Measurements from ENCODE around the gene EID3. TPM values are rescaled to one million over a fixed set of nuclear protein-coding genes. Genes with fewer than 3 reads are reported as not detected.

The EID3 gene
- total and polyA plus RNA-seq, 9 of the 15 experiments (the other 6 are each of a cell fraction or from before 2014, with no cell fraction given) = 0.07 to 3.5 (median 0.42) TPM

GRCh38 chr12:104333692-104334255 lies 30.2 kb downstream of the EID3 start:
- 88% methylated on average over 1 of the region's 1 CpG for WGBS (ENCODE audit: insufficient coverage, low coverage, missing lambda C conversion rate)
- in situ Hi-C loops (cut with MboI) = no loop called here
- FAIRE-seq (no peak), ATAC-seq (no peak), DNase-seq (ENCODE audit: extremely low read depth in 1 of 4, low spot score in 3 of 4) (no peak)
- CTCF ChIA-PET (ENCODE audit: low intra/inter-chr PET ratio) = no interaction called here
- no TSS peak for BruUV-seq (replicated peaks)
- no peak overlapping the region for H3K4me3 ChIP-seq
- H3K79me2 ChIP-seq (ENCODE audit: control insufficient read depth, insufficient read depth, low read length) = no peaks in the 10 kb centered on the region
- H3K9ac ChIP-seq (ENCODE audit: insufficient read depth in 1 of 2, low read depth in 2 of 2, low read length in 2 of 2) = no peak overlapping the region
- H4K20me1 ChIP-seq (replicated peaks; ENCODE audit: control insufficient read depth, insufficient read depth, low read length) = no peaks in the 10 kb centered on the region
- no peaks in the 10 kb centered on the region for H3K9me3 ChIP-seq (replicated peaks; ENCODE audit: control insufficient read depth, insufficient read depth, low read depth, low read length)
- H3K27ac ChIP-seq (ENCODE audit: extremely low read depth, low read depth, low read length) = no peak overlapping the region
- intact Hi-C loops (cut with micrococcal nuclease) = no loop called here
- H3K4me1 ChIP-seq (replicated peaks in 1 of 2; ENCODE audit: control insufficient read depth in 2 of 2, insufficient read depth in 2 of 2, low read length in 2 of 2) = no peaks in the 10 kb centered on the region
- H3K4me2 ChIP-seq (ENCODE audit: insufficient read depth, low read length) = no peak overlapping the region
- no peaks in the 10 kb centered on the region for H3K27me3 ChIP-seq (ENCODE audit: control insufficient read depth in 2 of 2, insufficient read depth in 2 of 2, low read length in 2 of 2)
- TF ChIP-seq ZHX1 (conservative IDR thresholded peaks at IDR 0.05; ENCODE audit: low read length) (no peak), HMGN3 (IDR thresholded peaks at IDR 0.05; ENCODE audit: borderline replicate concordance, extremely low read depth, insufficient read length, low read depth, low read length) (no peak), HDGF (IDR thresholded peaks at IDR 0.05) (no peak), ZBTB7A (IDR thresholded peaks at IDR 0.05; ENCODE audit: borderline replicate concordance, control insufficient read depth, low read depth, low read length) (no peak), HOXB6 (CRISPR knock-in tag; IDR thresholded peaks at IDR 0.05; ENCODE audit: borderline replicate concordance) (no peak), ZZZ3 (IDR thresholded peaks at IDR 0.05) (no peak), STAT6 (CRISPR knock-in tag; IDR thresholded peaks at IDR 0.05) (no peak), KDM1A (IDR thresholded peaks at IDR 0.05) (no peak), ZNF512 (tag; IDR thresholded peaks at IDR 0.05) (no peak), SIN3B (IDR thresholded peaks at IDR 0.05; ENCODE audit: low read depth) (no peak), RB1 (IDR thresholded peaks at IDR 0.05; ENCODE audit: low read depth) (no peak), ZNF644 (tag; IDR thresholded peaks at IDR 0.05; ENCODE audit: low read depth) (no peak), ARID1B (IDR thresholded peaks at IDR 0.05) (no peak), IFI16 (CRISPR knock-in tag; IDR thresholded peaks at IDR 0.05) (no peak), HINFP (tag; conservative IDR thresholded peaks at IDR 0.05; ENCODE audit: low read depth) (no peak)
- POLR2A ChIA-PET = interaction anchor here (0.5 to 1.0 kb wide), 3 partner anchors 11 to 364 kb away, joined by 3 to 4 read pairs (median 3); no protein-coding TSS in a partner anchor
- peaks cover 80% of the 10 kb centered on the region for H3K36me3 ChIP-seq (ENCODE audit: control insufficient read depth, insufficient read depth, low read length)
- no peak overlapping the region for H2AFZ ChIP-seq (ENCODE audit: low read depth, low read length)
- no peaks in the 10 kb centered on the region for H3K9me1 ChIP-seq (ENCODE audit: control insufficient read depth, insufficient read depth, low read length)
